Measurements from ENCODE around the gene COL1A2. TPM values are rescaled to one million over a fixed set of nuclear protein-coding genes. Genes with fewer than 3 reads are reported as not detected.

Gene COL1A2
- total and polyA plus RNA-seq, 8 donors: 10.9 to 467 (median 17.7) TPM

- no peak overlapping the region for H3K4me3 ChIP-seq
- no peaks in the 10 kb centered on the region for H3K36me3 ChIP-seq
- intact Hi-C loops (cut with DNase I): no loop called here
- H3K27me3 ChIP-seq: no peaks in the 10 kb centered on the region
- no peaks in the 10 kb centered on the region for H3K4me1 ChIP-seq
- 37 to 40% methylated on average over 1 of the region's 1 CpG for WGBS, 2 donors
- H3K27ac ChIP-seq: no peak overlapping the region
- ATAC-seq: no peak
- no peak for TF ChIP-seq CTCF (IDR thresholded peaks at IDR 0.05)
- no peak for DNase-seq
- H3K9me3 ChIP-seq: no peaks in the 10 kb centered on the region
- FAIRE-seq: no peak
Observed at GRCh38 chr7:94401428-94401814, 6.7 kb downstream of the COL1A2 start.

GRCh38 chr7:94403546-94403945 lies 8.9 kb downstream of the COL1A2 start:
- ATAC-seq: no peak
- no peaks in the 10 kb centered on the region for H3K4me1 ChIP-seq
- H3K27me3 ChIP-seq: no peaks in the 10 kb centered on the region
- FAIRE-seq: no peak
- TF ChIP-seq CTCF (IDR thresholded peaks at IDR 0.05): no peak
- H3K36me3 ChIP-seq: no peaks in the 10 kb centered on the region
- DNase-seq: no peak
- H3K4me3 ChIP-seq: no peak overlapping the region
- intact Hi-C loops (cut with DNase I): no loop called here
- no peak overlapping the region for H3K27ac ChIP-seq
- WGBS, 2 donors: 71 to 86% methylated on average over 1 of the region's 1 CpG
- H3K9me3 ChIP-seq: no peaks in the 10 kb centered on the region

- Histone ChIP-seq H3K9me3 (no peaks in the 10 kb centered on the region), H3K27ac (no peak overlapping the region), H3K27me3 (no peaks in the 10 kb centered on the region), H3K4me1 (no peaks in the 10 kb centered on the region), H3K4me3 (no peak overlapping the region), H3K36me3 (no peaks in the 10 kb centered on the region)
- TF ChIP-seq CTCF (IDR thresholded peaks at IDR 0.05): no peak
- DNase-seq (no peak), ATAC-seq (no peak), FAIRE-seq (no peak)
- intact Hi-C loops (cut with DNase I): no loop called here
- WGBS, 2 donors: 61 to 69% methylated on average over 1 of the region's 1 CpG
Observed at GRCh38 chr7:94405506-94405905, 10.8 kb downstream of the COL1A2 start.

- Histone ChIP-seq H3K27me3 (no peaks in the 10 kb centered on the region), H3K9me3 (no peaks in the 10 kb centered on the region), H3K4me1 (no peaks in the 10 kb centered on the region), H3K4me3 (no peak overlapping the region), H3K36me3 (no peaks in the 10 kb centered on the region), H3K27ac (no peak overlapping the region)
- WGBS, 2 donors: 49 to 59% methylated on average over 6 of the region's 6 CpGs
- no peak for TF ChIP-seq CTCF (IDR thresholded peaks at IDR 0.05)
- DNase-seq (no peak), ATAC-seq (no peak), FAIRE-seq (no peak)
- intact Hi-C loops (cut with DNase I): no loop called here
Observed at GRCh38 chr7:94406696-94407095, 12.0 kb downstream of the COL1A2 start.

GRCh38 chr7:94409200-94409948 lies 14.7 kb downstream of the COL1A2 start:
- intact Hi-C loops (cut with DNase I): no loop called here
- ATAC-seq (no peak), DNase-seq (no peak), FAIRE-seq (no peak)
- TF ChIP-seq CTCF (IDR thresholded peaks at IDR 0.05): no peak
- H3K27me3 ChIP-seq: no peaks in the 10 kb centered on the region
- no peaks in the 10 kb centered on the region for H3K36me3 ChIP-seq
- H3K9me3 ChIP-seq: no peaks in the 10 kb centered on the region
- 83 to 84% methylated on average over 15 of the region's 15 CpGs for WGBS, 2 donors
- H3K4me3 ChIP-seq: no peak overlapping the region
- H3K27ac ChIP-seq: no peak overlapping the region
- no peaks in the 10 kb centered on the region for H3K4me1 ChIP-seq

Measured in pancreas (tissue), 10 donors.